Erythroblast (primary cell): ENCODE results near the gene ITPRIPL1.

Experiments used
- GATA1 ChIP-seq: IDR thresholded peaks from 2 replicates; pipeline ENCODE4 v1.6.1; 2011; ENCODE audit warnings: low read depth, mild to moderate bottlenecking, control low read depth, low read length, moderate library complexity
- POLR2A ChIP-seq: IDR thresholded peaks from 2 replicates; pipeline ENCODE4 v1.6.1; 2011; ENCODE audit warnings: mild to moderate bottlenecking, low read length

DNA sequence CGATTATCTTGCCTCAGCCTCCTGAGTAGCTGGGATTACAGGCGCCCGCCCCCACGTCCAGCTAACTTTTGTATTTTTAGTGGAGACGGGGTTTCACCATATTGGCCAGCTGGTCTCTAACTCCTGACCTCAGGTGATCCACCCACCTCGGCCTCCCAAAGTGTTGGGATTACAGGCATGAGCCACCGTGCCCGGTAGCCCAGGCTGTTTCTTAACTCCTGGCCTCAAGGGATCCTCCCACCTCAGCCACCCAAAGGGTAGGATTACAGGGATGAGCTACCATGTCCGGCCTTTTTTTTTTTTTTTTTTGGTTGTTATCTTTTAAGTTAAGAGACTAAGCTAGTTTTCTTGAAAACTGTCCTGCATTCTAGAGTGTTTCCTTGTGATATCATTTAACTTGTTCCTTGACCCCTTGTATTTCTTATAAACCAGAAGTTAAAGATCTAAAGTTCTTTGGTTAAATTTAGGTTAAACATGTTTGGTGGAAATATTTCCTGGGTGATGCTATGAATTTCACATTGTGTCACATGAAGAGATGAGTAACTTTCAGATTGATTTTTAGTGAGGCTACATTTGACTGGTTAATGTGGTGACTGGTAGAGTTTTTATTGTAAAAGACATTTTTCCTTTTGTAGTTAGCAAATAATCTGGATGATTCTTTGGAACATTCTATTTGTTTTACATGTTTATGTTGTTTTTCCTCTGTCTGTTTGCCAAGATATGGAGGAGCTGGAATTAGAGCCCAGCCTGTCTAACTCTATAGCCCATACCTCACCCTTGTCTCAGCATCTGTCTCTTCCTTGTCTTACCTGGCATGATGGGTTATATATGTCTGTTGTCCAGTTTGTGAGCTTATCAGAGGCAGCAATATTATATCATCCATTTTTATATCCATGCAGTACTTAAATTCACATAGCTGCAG, 15.6 kb downstream of the ITPRIPL1 start:
- TF ChIP-seq POLR2A (no peak), GATA1 (no peak)
